ENCODE measurements around the gene C22orf39.
A peak's percentile ranks its signal among the peaks of the same experiment; 100 is the strongest.

C22orf39 gene

DNA sequence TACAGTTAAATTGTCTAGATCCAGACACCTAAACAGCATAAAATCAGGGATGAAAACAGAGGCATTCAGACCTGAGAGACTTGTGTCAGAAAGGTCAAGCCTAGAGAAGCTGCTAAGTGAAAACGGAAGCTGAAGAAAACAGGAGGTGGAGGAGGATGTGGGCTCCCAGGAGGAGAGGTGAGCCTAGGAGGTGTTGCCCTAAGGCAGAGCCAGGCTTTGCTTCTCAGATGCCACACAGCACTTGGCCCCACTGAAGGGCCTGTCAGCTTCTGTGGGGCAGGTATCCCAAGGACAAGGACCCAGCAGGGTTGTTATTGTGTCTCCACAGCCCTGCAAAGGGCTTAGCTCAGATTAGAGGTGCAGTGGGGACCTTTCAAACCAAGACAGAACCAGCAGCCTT is 17.0 kb upstream of the C22orf39 start:
- H3K4me1 Mint-ChIP-seq, result no peaks in the 10 kb centered on the region

DNA sequence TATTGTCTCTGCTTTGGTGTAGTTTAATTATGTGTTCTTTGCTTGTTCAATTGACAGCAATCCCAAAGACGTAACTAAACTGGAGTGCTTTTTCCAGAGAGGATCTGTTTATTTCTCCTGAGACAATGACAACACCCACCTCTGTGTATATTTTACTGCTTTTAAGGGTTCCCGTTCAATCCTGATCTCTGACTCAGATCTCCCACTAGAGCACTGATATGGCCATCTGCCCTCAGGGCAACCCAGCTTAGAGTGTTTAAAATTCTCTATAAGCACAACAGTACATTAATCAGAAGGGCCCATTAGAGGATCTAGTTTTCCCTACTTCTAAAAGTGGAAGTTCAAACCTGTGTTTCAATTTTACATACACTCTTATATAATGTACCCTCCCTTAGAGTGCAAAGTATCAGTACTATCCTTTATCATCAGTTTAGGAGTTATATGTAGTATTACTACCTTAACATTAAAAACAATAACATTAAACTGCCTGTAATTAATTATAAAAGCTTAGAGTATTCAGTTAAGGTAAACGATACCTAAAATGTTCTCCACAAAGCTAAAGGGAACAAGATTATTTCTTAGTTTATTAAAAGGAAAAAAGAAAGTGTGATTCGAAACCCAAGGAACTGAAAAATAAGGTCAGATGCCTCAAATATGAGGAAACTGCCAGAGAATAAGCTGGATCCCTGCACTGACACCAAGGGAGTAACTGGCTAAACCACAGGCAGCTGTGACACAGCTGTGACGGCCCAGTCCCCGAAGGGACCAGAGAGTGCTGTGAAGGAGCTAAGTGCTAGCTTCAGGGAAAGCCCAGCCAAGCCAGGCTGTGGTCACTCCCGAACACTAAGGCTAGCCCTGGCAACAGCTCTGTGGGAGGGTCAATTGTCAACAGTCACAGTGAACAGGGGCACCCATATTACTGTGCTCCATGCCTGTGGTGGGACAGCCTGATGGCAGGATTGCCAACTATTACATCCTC is 16.3 kb upstream of the C22orf39 start:
- DNase-seq, result no peak
- Mint-ChIP-seq H3K4me1 (no peaks in the 10 kb centered on the region), H3K9me3 (no peaks in the 10 kb centered on the region), H3K4me3 (no peak overlapping the region), H3K27ac (no peak overlapping the region), H3K27me3 (no peaks in the 10 kb centered on the region)
- no peak for ATAC-seq

More for the DNA sequence above, 17.0 kb upstream of the C22orf39 start:
- H3K4me3 Mint-ChIP-seq, result no peak overlapping the region
- no peak for ATAC-seq
- H3K27ac Mint-ChIP-seq, result peak overlapping the region in 1 of 2 donors; percentile 65
- DNase-seq, result no peak
- no peaks in the 10 kb centered on the region for H3K27me3 Mint-ChIP-seq
- H3K9me3 Mint-ChIP-seq, result no peaks in the 10 kb centered on the region

DNA sequence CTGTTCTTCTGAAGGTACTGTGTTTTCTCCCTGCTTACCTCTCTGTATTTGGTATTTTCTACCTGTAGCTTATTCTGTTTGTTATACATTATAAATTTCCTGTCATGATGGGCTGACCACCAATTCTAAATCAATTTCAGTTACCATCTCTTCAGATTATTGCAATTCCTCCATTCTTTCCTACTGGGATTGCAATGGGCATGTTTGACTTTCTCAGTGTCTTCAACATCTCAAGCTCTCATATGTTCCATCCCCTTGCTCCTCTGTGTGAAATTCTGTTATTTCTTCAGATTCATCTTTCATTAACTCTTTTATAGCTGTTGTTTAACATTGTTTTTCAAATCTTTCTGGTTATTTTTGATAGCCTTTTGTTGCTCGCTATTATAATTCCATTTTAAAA is 15.5 kb upstream of the C22orf39 start:
- no peak for DNase-seq
- H3K27ac Mint-ChIP-seq, result peak overlapping the region in 1 of 2 donors; percentile 81
- no peaks in the 10 kb centered on the region for H3K4me1 Mint-ChIP-seq
- H3K9me3 Mint-ChIP-seq, result no peaks in the 10 kb centered on the region
- no peak overlapping the region for H3K4me3 Mint-ChIP-seq
- no peaks in the 10 kb centered on the region for H3K27me3 Mint-ChIP-seq
- ATAC-seq, result no peak

DNA sequence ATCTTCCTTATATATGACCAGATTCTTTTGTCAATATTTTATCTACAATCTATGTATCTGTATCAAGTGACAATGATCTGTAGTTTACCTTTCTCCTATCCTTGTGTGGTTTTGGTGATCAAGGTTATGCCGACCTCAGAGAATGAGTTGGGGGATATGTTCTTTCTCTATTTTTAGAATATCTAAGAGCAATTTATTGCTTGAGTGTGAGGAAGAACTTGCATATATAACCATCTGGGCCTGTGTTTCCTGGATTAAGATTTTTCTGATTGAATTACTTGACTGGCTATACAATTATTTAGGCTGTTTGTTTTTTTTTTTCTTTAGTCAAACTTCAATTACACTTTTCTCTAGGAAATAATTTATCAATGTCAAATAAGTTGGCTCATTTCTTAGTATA is 14.0 kb upstream of the C22orf39 start:
- ATAC-seq (no peak), DNase-seq (no peak)
- Mint-ChIP-seq H3K27me3 (no peaks in the 10 kb centered on the region), H3K4me3 (no peak overlapping the region), H3K9me3 (no peaks in the 10 kb centered on the region), H3K4me1 (no peaks in the 10 kb centered on the region), H3K27ac (no peak overlapping the region)

DNA sequence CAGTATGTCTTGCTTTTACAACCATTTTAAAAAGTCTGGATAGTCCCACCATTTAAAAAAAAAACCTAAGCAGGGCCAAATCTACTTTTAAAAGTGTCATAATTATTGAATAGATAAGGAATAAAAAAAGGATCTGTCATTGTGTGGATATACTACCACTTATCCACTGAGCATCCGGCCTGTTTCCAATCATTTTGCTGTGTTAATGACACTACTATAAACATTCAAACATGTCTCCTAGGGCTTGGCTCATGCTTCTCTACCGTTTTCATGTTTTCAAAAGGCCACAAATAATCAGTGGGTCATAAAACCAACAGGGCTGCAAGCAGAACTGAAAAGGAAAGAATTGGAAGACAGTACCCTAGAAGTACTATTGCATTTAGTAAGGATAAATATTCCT is 12.5 kb upstream of the C22orf39 start:
- Mint-ChIP-seq H3K27ac (no peak overlapping the region), H3K27me3 (no peaks in the 10 kb centered on the region), H3K4me3 (no peak overlapping the region), H3K4me1 (no peaks in the 10 kb centered on the region), H3K9me3 (no peaks in the 10 kb centered on the region)
- no peak for DNase-seq
- no peak for ATAC-seq

DNA sequence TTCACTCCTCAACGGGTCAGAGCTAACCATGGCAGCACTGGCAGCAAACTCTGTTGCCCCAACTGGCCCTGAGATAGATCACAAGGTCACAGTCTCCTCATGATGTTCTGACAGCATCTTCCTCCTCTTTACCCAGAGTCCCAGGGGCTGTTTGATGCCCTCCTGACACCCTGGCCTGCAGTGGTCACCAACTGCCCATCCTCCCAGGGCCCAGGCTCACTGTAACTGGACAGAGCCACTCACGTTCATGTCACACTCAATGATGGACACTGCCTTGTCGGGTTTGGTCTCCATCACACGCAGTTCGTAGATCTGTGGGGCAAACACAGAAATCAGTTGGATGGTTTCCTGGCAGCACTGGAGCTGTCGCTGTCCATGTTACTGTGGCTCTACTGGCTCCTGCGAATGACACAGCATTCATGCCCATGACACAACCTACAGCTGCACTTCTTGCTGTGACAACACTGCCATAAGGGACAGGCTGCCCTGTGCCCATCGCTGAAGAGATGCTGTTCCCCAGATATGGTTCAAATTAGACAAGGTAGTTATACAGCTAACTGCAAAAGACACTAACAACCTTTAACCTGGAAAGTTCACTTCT is 10.4 kb upstream of the C22orf39 start:
- Mint-ChIP-seq H3K4me3 (no peak overlapping the region), H3K4me1 (no peaks in the 10 kb centered on the region), H3K27ac (no peak overlapping the region), H3K9me3 (no peaks in the 10 kb centered on the region), H3K27me3 (no peaks in the 10 kb centered on the region)
- ATAC-seq, result no peak
- DNase-seq, result no peak

DNA sequence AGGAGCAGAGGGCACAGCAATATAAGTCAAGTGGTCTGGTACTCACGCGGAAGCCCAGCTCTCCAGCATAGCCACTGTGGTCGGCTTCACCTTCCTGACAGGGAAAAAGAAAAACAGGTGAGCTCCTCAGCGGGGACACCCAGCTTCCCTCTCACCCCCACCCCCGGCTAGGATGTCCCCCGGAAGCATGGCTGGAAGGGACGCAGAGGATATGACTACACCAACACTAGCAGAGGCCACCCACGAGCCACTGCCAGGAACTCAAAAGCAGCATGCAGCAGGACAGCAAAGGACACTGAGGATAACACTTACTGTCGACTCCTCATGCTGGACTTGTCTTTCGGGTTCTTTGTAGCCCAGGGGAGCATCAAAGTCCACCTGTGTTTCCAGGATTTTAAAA is 9.0 kb upstream of the C22orf39 start:
- no peaks in the 10 kb centered on the region for H3K4me1 Mint-ChIP-seq
- DNase-seq (no peak), ATAC-seq (no peak)
- no peak overlapping the region for H3K4me3 Mint-ChIP-seq
- no peaks in the 10 kb centered on the region for H3K9me3 Mint-ChIP-seq
- no peak overlapping the region for H3K27ac Mint-ChIP-seq
- H3K27me3 Mint-ChIP-seq, result no peaks in the 10 kb centered on the region

DNA sequence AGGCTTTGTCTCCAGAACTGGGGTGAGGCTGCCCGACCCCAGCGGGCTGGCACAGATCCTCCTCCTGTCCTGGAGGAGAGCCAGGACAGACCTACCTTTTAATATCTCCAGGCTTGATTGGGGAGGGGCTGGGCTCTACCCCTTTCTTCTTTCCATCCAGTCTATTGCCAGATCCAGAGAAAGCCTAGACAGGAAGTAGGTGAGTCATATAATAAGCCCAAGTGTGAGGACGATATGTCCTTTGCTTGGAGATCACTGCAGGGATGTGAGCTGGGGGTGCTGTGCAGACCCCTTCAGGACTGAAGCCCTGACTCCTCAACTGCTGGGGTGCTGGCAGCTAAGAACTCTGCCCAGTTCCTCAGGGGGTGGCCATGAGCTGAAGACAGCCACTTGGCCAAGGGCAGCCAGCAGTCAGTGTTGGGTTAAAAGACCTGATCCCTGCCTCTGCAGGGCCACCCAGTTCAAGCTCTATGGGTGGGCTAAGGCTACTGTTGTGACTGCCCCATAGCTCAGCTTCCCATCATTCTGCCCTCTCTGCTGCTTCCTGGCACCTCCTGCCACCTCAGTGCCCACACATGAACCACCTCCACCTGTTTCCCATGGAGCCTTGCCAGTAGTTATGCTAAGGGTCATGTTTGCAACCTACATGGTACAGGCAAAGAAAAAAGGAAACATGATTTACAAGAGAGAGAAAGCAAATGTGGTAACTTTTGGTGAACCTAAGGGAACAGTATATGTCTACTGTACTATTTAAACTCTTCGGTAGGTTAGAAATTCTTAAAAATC is 8.3 kb upstream of the C22orf39 start:
- H3K4me1 Mint-ChIP-seq, result no peaks in the 10 kb centered on the region
- H3K4me3 Mint-ChIP-seq, result no peak overlapping the region
- H3K27ac Mint-ChIP-seq, result peak overlapping the region in 1 of 2 donors; percentile 1
- no peaks in the 10 kb centered on the region for H3K27me3 Mint-ChIP-seq
- no peak for ATAC-seq
- no peaks in the 10 kb centered on the region for H3K9me3 Mint-ChIP-seq
- DNase-seq, result no peak

DNA sequence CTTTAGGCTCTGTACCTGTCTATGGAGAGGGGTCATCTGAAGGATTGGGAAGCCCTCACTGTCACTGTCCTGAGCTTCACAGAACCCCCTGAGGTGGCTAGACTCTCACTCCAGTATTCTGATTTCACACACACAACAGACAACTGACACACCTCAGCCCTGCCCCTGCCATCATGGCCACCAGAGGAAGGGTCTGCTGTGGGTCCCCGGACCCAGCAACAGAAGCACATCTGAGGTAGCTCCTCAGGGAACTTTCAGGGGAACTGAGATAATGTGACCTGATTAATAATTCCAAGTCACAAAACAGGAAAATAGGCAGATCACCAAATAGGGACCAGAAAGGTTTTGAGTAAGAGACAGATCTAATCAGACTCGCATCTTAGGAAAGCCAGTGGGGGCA is 7.5 kb upstream of the C22orf39 start:
- DNase-seq, result no peak
- H3K27ac Mint-ChIP-seq, result peak overlapping the region in 1 of 2 donors; percentile 1
- no peak overlapping the region for H3K4me3 Mint-ChIP-seq
- no peak for ATAC-seq
- H3K4me1 Mint-ChIP-seq, result no peaks in the 10 kb centered on the region
- H3K9me3 Mint-ChIP-seq, result no peaks in the 10 kb centered on the region
- H3K27me3 Mint-ChIP-seq, result no peaks in the 10 kb centered on the region

DNA sequence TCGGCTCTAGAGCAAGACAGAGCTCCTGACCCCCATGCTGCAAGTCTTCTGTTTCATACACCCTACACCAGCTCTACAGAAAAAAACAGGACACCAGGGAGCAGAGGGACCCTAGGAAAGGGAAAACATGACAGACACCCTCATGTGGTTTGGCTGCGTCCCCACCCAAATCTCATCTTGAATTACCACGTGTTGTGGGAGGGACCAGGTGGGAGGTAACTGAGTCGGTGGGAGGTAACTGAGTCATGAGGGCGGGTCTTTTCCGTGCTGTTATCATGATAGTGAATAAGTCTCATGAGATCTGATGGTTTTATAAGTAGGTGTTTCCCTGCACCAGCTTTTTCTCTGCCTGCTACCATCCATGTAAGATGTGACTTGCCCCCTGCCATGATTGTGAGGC is 6.6 kb upstream of the C22orf39 start:
- H3K9me3 Mint-ChIP-seq, result no peaks in the 10 kb centered on the region
- no peak overlapping the region for H3K4me3 Mint-ChIP-seq
- no peak for ATAC-seq
- H3K27me3 Mint-ChIP-seq, result no peaks in the 10 kb centered on the region
- H3K4me1 Mint-ChIP-seq, result peaks cover 6% of the 10 kb centered on the region
- DNase-seq, result no peak
- peak overlapping the region in 1 of 2 donors; percentile 72 for H3K27ac Mint-ChIP-seq

DNA sequence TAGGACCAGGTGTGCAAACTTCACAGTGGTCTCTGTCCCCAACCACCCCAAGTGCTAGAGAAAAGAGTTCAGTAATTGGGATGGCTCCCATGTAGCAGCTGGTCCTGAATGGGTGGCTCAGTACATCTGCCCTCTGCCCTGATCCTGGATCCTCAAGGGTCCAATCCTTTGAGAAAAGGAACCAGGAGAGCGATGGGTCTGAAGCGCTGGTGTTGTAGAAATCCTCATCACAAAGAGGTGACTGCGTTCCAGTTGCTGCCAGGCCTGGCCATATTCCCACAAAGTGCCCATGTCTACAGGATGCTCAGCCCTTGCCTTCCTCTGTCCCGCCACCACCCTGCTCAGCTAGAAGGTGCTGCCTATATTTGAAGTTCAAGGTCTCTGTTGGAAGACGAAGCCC is 6.2 kb upstream of the C22orf39 start:
- H3K27ac Mint-ChIP-seq, result no peak overlapping the region
- no peak overlapping the region for H3K4me3 Mint-ChIP-seq
- no peak for DNase-seq
- ATAC-seq, result no peak
- no peaks in the 10 kb centered on the region for H3K9me3 Mint-ChIP-seq
- H3K4me1 Mint-ChIP-seq, result peaks cover 10% of the 10 kb centered on the region
- H3K27me3 Mint-ChIP-seq, result no peaks in the 10 kb centered on the region

DNA sequence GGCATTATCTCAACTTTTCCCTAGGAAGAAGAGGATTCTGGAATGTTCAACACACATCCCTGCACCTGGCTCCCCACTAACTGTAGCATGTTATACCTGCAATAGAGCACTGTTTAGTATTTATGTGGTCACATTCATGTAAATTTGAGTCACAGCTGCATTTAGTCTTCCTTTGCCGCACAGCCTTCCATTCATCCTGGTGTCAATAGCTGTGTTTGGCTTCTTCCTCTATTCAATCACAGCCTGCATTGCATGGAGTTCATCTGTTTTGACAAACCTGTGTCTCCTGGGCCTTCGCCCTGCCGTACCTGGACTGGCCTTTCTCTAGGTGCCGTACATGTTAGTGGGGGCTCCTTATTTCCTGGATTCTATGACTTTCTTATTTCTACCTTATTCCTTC is 4.1 kb upstream of the C22orf39 start:
- Mint-ChIP-seq H3K27ac (peak overlapping the region in 1 of 2 donors; percentile 22), H3K4me3 (no peak overlapping the region), H3K9me3 (no peaks in the 10 kb centered on the region), H3K27me3 (no peaks in the 10 kb centered on the region), H3K4me1 (peaks cover 25% of the 10 kb centered on the region)
- no peak for ATAC-seq
- DNase-seq, result no peak

DNA sequence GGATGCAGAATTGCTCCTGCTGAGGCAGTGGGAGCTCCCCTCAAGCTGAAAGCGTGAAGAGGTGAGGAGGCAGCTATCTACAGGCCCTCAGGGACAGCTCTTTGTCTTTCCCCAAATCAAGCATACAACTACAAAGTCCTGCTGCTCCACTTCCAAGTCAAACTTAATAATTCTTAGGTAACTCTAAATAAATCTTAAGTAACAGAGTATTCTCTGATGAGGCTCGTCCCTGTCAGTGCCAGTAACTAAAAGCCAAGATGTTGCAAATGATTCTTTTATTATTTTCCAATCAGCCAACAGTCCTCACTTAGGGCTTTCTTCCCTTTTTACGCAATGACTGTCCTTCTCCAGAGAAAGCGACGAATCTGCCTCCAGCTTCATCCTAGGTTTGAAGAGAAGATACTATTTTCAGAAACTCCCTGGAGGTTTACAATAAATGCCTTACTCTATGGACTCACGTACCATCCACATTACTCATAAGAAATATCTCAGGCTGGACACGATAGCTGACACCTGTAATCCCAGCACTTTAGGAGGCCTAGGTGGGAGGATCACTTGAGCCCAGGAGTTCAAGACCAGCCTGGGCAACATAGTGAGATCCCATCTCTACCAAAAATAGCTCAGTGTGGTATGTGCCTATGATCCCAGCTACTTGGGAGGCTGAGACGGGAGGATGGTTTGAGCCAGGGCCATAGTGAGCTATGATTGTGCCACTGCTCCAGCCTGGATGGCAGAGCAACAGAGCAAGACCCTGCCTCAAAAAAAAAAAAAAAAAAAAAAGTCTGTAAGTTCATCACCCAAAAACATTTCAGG is 3.1 kb upstream of the C22orf39 start:
- Mint-ChIP-seq H3K4me3 (no peak overlapping the region), H3K27ac (no peak overlapping the region), H3K4me1 (peaks cover 35% of the 10 kb centered on the region), H3K9me3 (no peaks in the 10 kb centered on the region), H3K27me3 (no peaks in the 10 kb centered on the region)
- DNase-seq (no peak), ATAC-seq (no peak)

DNA sequence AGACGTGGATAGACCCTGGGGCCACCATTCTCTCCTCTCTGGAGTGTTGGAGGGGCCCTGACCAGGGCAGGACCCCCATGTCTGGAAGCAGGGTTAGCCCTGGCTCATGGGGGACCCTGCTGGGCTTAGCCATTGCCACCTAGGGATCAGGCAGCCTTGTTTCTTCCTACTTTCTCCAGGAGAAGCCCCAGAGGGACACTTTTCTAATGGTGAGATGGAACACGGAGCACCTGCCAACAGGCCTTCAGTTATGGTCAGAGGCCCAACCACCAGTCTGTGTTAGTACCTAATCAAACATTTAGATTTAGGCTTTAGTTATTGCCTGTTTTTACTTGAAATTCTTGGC is 1.9 kb upstream of the C22orf39 start:
- Mint-ChIP-seq H3K4me3 (no peak overlapping the region), H3K9me3 (no peaks in the 10 kb centered on the region), H3K27me3 (no peaks in the 10 kb centered on the region), H3K4me1 (peaks cover 47% of the 10 kb centered on the region), H3K27ac (no peak overlapping the region)
- no peak for DNase-seq
- ATAC-seq, result no peak

DNA sequence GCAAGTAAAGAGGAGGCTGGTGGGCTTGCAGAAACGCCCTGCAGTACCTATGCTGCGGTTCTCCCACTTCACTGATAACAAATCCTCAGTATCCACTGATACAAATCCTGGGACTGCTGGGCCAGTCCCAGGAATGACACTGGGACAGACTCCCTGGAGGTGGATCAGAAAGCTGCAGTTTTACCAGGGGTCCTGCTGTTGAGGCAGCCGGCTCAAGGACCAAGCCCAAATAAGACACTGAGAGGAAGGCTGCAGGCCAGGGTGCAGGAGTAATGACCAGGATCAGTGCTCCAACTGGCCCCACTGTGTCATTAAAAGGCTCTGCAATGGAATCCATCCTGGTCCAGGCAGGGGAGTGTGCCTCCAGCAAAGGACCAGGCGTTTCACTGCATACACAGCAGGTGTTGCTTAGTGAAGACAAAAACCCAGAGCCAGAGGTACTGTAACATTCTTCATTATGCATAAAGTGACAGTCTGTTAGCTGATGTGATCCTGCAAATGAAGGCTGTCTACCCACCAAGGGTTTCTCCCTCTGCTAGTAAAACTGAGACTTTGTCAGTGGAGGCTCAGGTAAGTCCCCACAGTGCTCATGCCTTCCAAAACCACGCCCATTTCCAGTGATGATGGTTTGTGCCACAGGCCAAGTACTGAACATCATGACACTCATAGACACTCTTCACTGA is 1.4 kb upstream of the C22orf39 start:
- Mint-ChIP-seq H3K27ac (peak overlapping the region in 1 of 2 donors; percentile 43), H3K9me3 (no peaks in the 10 kb centered on the region), H3K4me3 (peak overlapping the region; percentile 95 to 98), H3K4me1 (peaks cover 52% of the 10 kb centered on the region), H3K27me3 (no peaks in the 10 kb centered on the region)
- peak; percentile 19 to 80 for DNase-seq
- peak; percentile 86 for ATAC-seq

All from stimulated activated naive CD8-positive, alpha-beta T cell treated with anti-CD3 and anti-CD28 coated beads, Interleukin-15, amount 100 ng/mL, for 72 hours (primary cell).